ENCODE measurements around the gene PRPS1. TPM values are rescaled to one million over a fixed set of nuclear protein-coding genes. Genes with fewer than 3 reads are reported as not detected.
"Not testable (repeated sequence)": the region's sequence is repeated elsewhere in the genome, so short reads cannot be mapped to it uniquely, and the experiment has no call there.

The PRPS1 gene
- 15.5 and 17.3 TPM in 2 replicates for total RNA-seq

- peak; percentile 94 for DNase-seq (ENCODE audit: low read depth in 2 of 2)
Measured at GRCh38 chrX:107627838-107628661, at the start of gene PRPS1. Gene PRPS1 (plus strand): TSS chrX:107628510. CDS start chrX:107628629, 119 bp downstream.

- DNase-seq (ENCODE audit: low read depth in 2 of 2), result no peak
Measured at GRCh38 chrX:107579956-107580355, 48.4 kb upstream of the PRPS1 start.

- no peak for DNase-seq (ENCODE audit: low read depth in 2 of 2)
Measured at GRCh38 chrX:107581923-107582322, 46.4 kb upstream of the PRPS1 start.

GRCh38 chrX:107589243-107589642, 39.1 kb upstream of the PRPS1 start:
- DNase-seq (ENCODE audit: low read depth in 2 of 2), result no peak

- DNase-seq (ENCODE audit: low read depth in 2 of 2), result no peak
Measured at GRCh38 chrX:107596651-107597050, 31.7 kb upstream of the PRPS1 start.

GRCh38 chrX:107597264-107597663, 31.0 kb upstream of the PRPS1 start:
- DNase-seq (ENCODE audit: low read depth in 2 of 2), result no peak

GRCh38 chrX:107597791-107598190, 30.5 kb upstream of the PRPS1 start:
- DNase-seq (ENCODE audit: low read depth in 2 of 2), result no peak

- DNase-seq (ENCODE audit: low read depth in 2 of 2), result no peak
Measured at GRCh38 chrX:107599450-107599861, 28.9 kb upstream of the PRPS1 start.

GRCh38 chrX:107600366-107600765, 27.9 kb upstream of the PRPS1 start:
- no peak for DNase-seq (ENCODE audit: low read depth in 2 of 2)

- DNase-seq (ENCODE audit: low read depth in 2 of 2), result no peak
Measured at GRCh38 chrX:107601326-107601725, 27.0 kb upstream of the PRPS1 start.

- DNase-seq (ENCODE audit: low read depth in 2 of 2), result no peak
Measured at GRCh38 chrX:107601759-107602158, 26.6 kb upstream of the PRPS1 start.

- DNase-seq (ENCODE audit: low read depth in 2 of 2), result no peak
Measured at GRCh38 chrX:107602694-107603239, 25.5 kb upstream of the PRPS1 start.

- no peak for DNase-seq (ENCODE audit: low read depth in 2 of 2)
Measured at GRCh38 chrX:107603429-107604159, 24.7 kb upstream of the PRPS1 start.

- not testable (repeated sequence) for DNase-seq (ENCODE audit: low read depth in 2 of 2)
Measured at GRCh38 chrX:107609061-107609460, 19.2 kb upstream of the PRPS1 start.

GRCh38 chrX:107610667-107611066, 17.6 kb upstream of the PRPS1 start:
- DNase-seq (ENCODE audit: low read depth in 2 of 2), result peak in 1 of 2 donors; percentile 13

- DNase-seq (ENCODE audit: low read depth in 2 of 2), result no peak
Measured at GRCh38 chrX:107619885-107620322, 8.4 kb upstream of the PRPS1 start.

GRCh38 chrX:107624893-107625292, 3.4 kb upstream of the PRPS1 start:
- no peak for DNase-seq (ENCODE audit: low read depth in 2 of 2)

- DNase-seq (ENCODE audit: low read depth in 2 of 2), result no peak
Measured at GRCh38 chrX:107625739-107626138, 2.6 kb upstream of the PRPS1 start.

- no peak for DNase-seq (ENCODE audit: low read depth in 2 of 2)
Measured at GRCh38 chrX:107626481-107626880, 1.8 kb upstream of the PRPS1 start.

- no peak for DNase-seq (ENCODE audit: low read depth in 2 of 2)
Measured at GRCh38 chrX:107626916-107627315, 1.4 kb upstream of the PRPS1 start.

GRCh38 chrX:107628662-107629539, 591 bp downstream of the PRPS1 start:
- peak; percentile 34 to 37 for DNase-seq (ENCODE audit: low read depth in 2 of 2)

Data from lung microvascular endothelial cell (primary cell).